Keratinocyte (primary cell): Measurements from ENCODE around the gene PLA2G15.

Source experiments
- CTCF ChIP-seq, 3 experiments: IDR thresholded peaks in 1 of 3; conservative IDR thresholded peaks in 1 of 3; optimal IDR thresholded peaks in 1 of 3; 2 replicates in 2 of 3; 3 replicates in 1 of 3; pipeline versions ENCODE3 to v1.5.1; 2011; ENCODE audit warnings: low read length in 3 of 3, mild to moderate bottlenecking in 3 of 3, moderate library complexity in 2 of 3, control low read depth in 1 of 3, inconsistent platforms in 1 of 3; ENCODE audit not compliant: insufficient read depth in 2 of 3; ENCODE audit errors: extremely low read depth in 1 of 3
- EZH2 ChIP-seq: IDR thresholded peaks from one replicate; pipeline ENCODE4 v1.6.1; 2012; ENCODE audit warnings: inconsistent platforms, mild to moderate bottlenecking, low read length, moderate library complexity

GRCh38 chr16:68273896-68274295 lies 28.7 kb downstream of the PLA2G15 start:
- TF ChIP-seq CTCF (optimal IDR thresholded peaks at IDR 0.05 in 1 of 3, IDR thresholded peaks at IDR 0.05 in 1 of 3, conservative IDR thresholded peaks at IDR 0.05 in 1 of 3; ENCODE audit: extremely low read depth in 1 of 3, insufficient read depth in 2 of 3, low read length in 3 of 3) (no peak), EZH2 (no peak)
